Activated T-helper 1 cell treated with Interleukin-2 at 50 U/mL for 16 hours (primary cell): ENCODE measurements around the gene EHD4.
A peak's percentile ranks its signal among the peaks of the same experiment; 100 is the strongest.

ENCODE experiments used
- DNase-seq: peaks from one replicate; pipeline ENCODE4 v3.0.0-alpha.2; 2020; ENCODE audit warnings: low read depth

Gene EHD4

GRCh38 chr15:41957021-41957897 lies 15.1 kb downstream of the EHD4 start:
- no peak for DNase-seq

GRCh38 chr15:41955807-41956525 lies 16.4 kb downstream of the EHD4 start:
- DNase-seq = no peak

GRCh38 chr15:41955100-41955499 lies 17.3 kb downstream of the EHD4 start:
- no peak for DNase-seq

GRCh38 chr15:41954036-41954435 lies 18.3 kb downstream of the EHD4 start:
- DNase-seq = no peak

GRCh38 chr15:41952013-41952563 lies 20.3 kb downstream of the EHD4 start:
- DNase-seq = no peak

- no peak for DNase-seq
These were observed 20.8 kb downstream of the EHD4 start for GRCh38 chr15:41951571-41951970.

GRCh38 chr15:41950489-41950888 lies 21.9 kb downstream of the EHD4 start:
- DNase-seq = no peak

- DNase-seq = no peak
These were observed 22.3 kb downstream of the EHD4 start for GRCh38 chr15:41950127-41950483.

GRCh38 chr15:41949401-41950126 lies 22.8 kb downstream of the EHD4 start:
- no peak for DNase-seq

GRCh38 chr15:41948490-41948889 lies 23.9 kb downstream of the EHD4 start:
- DNase-seq = no peak

- no peak for DNase-seq
These were observed 25.4 kb downstream of the EHD4 start for GRCh38 chr15:41946970-41947369.

- DNase-seq = no peak
These were observed 26.6 kb downstream of the EHD4 start for GRCh38 chr15:41945731-41946130.

- no peak for DNase-seq
These were observed 27.1 kb downstream of the EHD4 start for GRCh38 chr15:41945221-41945620.

- no peak for DNase-seq
These were observed 27.9 kb downstream of the EHD4 start for GRCh38 chr15:41944313-41944940.

- no peak for DNase-seq
These were observed 28.6 kb downstream of the EHD4 start for GRCh38 chr15:41943543-41944312.

GRCh38 chr15:41942886-41943285 lies 29.5 kb downstream of the EHD4 start:
- no peak for DNase-seq

- DNase-seq = no peak
These were observed 30.5 kb downstream of the EHD4 start for GRCh38 chr15:41941644-41942415.

- DNase-seq = peak; percentile 13
These were observed 31.9 kb downstream of the EHD4 start for GRCh38 chr15:41940441-41940857.

- DNase-seq = no peak
These were observed 32.4 kb downstream of the EHD4 start for GRCh38 chr15:41939986-41940385.

- DNase-seq = no peak
These were observed 34.8 kb downstream of the EHD4 start for GRCh38 chr15:41937568-41937923.
